SJSA1 (cell line): ENCODE results near the gene ARAF. TPM values are rescaled to one million over a fixed set of nuclear protein-coding genes. Genes with fewer than 3 reads are reported as not detected.
A peak's percentile ranks its signal among the peaks of the same experiment; 100 is the strongest.
"Not testable (repeated sequence)": the region's sequence is repeated elsewhere in the genome, so short reads cannot be mapped to it uniquely, and the experiment has no call there.

Experiments
- DNase-seq, 2 experiments: peaks; one replicate each; pipeline ENCODE4 v3.0.0-alpha.2; 2015 to 2020; ENCODE audit warnings: low spot score in 2 of 2, low read depth in 1 of 2
- H3K27ac ChIP-seq: fragments of 250-450 bp; sonication (Bioruptor Pico); 2 replicates; pipeline ENCODE4 v1.5.1; 2020; ENCODE audit warnings: mild to moderate bottlenecking, moderate library complexity
- H3K27me3 ChIP-seq: fragments of 250-450 bp; sonication (Bioruptor Pico); replicated peaks from 2 replicates; pipeline ENCODE4 v1.5.1; 2020; ENCODE audit warnings: mild to moderate bottlenecking, moderate library complexity
- H3K36me3 ChIP-seq: fragments of 250-450 bp; sonication (Bioruptor Pico); 2 replicates; pipeline ENCODE4 v1.5.1; 2020; ENCODE audit warnings: mild to moderate bottlenecking
- H3K4me1 ChIP-seq: fragments of 250-450 bp; sonication (Bioruptor Pico); replicated peaks from 2 replicates; pipeline ENCODE4 v1.6.1; 2021; ENCODE audit warnings: mild to moderate bottlenecking
- H3K4me3 ChIP-seq: fragments of 250-450 bp; sonication (Bioruptor Pico); 2 replicates; pipeline ENCODE4 v1.5.1; 2020; ENCODE audit warnings: mild to moderate bottlenecking
- H3K9me3 ChIP-seq: fragments of 250-450 bp; sonication (Bioruptor Pico); replicated peaks from 2 replicates; pipeline ENCODE4 v1.5.1; 2020; ENCODE audit warnings: mild to moderate bottlenecking
- total RNA-seq: library from RNA; depleted of rRNA; stranded (reverse); fragments of >200 nt; shearing (Covaris generic); gene quantifications from 2 replicates; pipeline ENCODE4 v1.2.3, GENCODE V29; 2014; rRNA removed

Gene ARAF
- total RNA-seq, result 29.8 and 30.1 TPM in 2 replicates

DNA sequence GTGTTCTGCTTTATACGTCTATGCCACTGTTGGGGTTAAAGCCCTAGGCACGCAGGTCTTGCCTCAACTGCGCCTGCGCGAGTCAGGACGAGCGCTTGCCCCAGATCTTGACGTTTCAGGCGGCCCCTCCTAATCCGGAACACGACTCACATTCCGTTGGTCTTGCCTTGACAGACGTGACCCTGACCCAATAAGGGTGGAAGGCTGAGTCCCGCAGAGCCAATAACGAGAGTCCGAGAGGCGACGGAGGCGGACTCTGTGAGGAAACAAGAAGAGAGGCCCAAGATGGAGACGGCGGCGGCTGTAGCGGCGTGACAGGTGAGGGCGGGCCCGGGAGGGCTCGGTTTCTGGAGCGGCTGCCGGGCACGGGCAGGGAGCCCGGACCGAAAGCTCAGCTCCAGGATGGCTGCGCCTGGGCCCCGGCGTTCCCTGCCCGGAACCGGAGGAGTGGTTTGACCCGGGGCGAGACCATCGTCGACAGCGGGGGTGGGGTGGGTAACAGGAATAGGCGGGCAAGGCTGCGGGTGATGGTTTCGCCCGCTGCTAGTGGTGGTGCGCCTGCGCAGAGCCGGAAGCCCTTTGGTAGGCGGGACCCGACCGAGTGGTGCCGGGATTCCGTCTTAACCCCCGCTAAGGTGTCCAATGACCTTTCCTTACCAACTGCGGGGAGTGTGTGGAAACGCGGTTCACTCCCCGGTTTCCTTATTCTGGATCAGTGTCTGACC is at the start of gene ARAF:
TSS of gene ARAF (plus strand) at position 272 of the 725 bp plus-strand sequence. CDS start 1,763 bp downstream, outside the sequence.
- Histone ChIP-seq H3K9me3 (no peaks in the 10 kb centered on the region), H3K27me3 (no peaks in the 10 kb centered on the region), H3K4me1 (peaks cover 23% of the 10 kb centered on the region), H3K36me3 (peaks cover 23% of the 10 kb centered on the region), H3K27ac (peak within 1 kb of the TSS; percentile 91), H3K4me3 (peak within 1 kb of the TSS; percentile 72)
- peak; percentile 94 to 98 for DNase-seq

DNA sequence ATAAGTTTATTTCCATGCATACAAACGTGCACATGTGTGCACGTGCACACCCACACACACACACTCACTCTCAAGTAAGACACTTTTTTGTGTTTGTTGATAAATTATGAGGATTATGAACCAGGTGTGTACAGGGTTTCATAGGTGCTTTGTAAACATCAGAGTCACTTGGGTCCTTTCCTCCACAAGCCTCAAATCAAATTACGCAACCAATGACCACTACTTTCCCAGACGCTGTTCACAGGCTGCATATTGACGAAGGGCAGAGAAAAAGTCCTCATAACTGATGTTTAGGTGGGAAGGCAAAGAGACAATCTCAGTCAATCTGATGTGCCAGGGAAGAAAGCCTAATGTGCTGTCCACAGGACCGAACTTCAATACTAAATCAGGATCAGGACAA is 48.6 kb upstream of the ARAF start:
- not testable (repeated sequence) for H3K9me3 ChIP-seq, H3K4me3 ChIP-seq, H3K36me3 ChIP-seq, H3K27me3 ChIP-seq, H3K27ac ChIP-seq, H3K4me1 ChIP-seq, DNase-seq

DNA sequence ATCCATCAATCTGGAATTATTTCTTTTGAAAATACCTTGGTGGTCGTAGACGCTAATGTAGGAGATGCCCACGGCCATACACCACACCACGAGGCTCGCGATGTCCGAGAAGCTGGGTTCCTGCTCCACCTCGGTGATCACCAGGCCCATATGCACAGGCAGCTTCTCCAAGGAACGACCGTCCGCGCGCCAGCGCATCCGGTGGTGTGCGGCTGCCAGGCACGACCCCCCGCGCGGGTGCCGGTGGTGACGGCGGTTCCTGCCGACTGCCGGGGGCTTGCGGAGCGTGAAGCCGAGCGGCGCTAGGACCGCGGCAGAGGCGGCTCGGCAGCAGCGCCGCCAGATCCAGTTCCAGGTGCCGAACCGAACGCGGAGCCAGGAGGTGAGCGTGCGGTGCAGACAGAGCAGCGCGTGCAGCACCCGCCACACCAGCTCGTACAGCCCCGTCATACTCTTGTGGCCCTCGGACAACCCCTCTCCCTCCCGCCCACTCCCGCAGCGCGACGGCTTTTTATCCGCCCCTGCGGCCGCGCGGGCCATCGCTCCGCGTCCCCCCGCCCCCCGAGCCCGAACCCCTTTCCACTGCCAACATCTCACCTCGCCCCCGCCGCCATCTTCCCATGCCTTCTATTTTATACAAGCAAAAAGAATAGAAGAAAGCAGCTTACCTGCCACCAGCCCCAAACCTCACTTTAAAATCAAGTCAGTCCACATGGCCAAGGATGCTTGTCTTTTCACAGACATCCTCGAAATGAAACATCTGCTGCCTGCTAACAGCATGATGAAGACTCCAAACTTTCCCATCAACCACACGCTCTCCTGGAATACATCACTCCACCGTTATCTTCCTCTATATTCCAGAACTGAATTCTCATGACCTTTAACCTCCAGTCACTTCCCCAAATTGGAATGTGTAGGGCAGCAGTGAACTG is 47.7 kb upstream of the ARAF start:
- H3K4me1 ChIP-seq, DNase-seq, H3K4me3 ChIP-seq, H3K27me3 ChIP-seq, H3K9me3 ChIP-seq, H3K27ac ChIP-seq, H3K36me3 ChIP-seq: not testable (repeated sequence)

DNA sequence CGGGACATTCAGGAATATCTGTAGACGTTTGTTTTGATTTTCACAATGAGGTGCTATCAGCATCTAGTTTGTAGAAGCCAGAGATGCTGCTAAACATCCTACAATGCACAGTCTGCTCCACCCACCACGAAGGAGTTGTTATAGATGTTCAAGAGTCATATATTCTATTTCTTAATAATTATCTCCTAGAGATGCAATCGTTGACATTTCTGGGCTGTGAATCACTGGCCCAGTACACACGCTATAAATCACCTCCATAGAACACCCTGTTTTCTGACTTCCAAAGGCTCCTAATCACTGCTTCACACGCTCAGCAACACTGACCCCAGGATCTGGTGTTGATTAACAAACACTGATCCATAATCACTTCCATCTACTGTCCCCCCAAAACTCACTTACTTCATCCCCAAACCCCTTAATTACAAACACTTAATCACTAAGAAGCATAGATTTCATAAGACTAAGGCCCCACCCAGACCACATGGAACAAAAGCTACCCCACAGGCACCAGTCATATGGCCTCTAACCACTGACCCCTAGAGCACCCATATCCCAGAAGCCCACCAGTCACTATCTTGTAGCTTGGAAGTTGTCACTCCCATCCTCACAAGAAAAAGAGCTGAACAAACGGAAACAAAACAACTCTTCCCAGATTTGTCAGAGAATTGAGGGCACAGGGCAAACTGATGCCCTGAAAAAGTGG is 46.3 kb upstream of the ARAF start:
- Histone ChIP-seq H3K9me3 (no peaks in the 10 kb centered on the region), H3K36me3 (no peaks in the 10 kb centered on the region), H3K27ac (no peak overlapping the region), H3K4me3 (no peak overlapping the region), H3K4me1 (no peaks in the 10 kb centered on the region; the same call in 1 of the 2 replicates), H3K27me3 (no peaks in the 10 kb centered on the region)
- no peak for DNase-seq

DNA sequence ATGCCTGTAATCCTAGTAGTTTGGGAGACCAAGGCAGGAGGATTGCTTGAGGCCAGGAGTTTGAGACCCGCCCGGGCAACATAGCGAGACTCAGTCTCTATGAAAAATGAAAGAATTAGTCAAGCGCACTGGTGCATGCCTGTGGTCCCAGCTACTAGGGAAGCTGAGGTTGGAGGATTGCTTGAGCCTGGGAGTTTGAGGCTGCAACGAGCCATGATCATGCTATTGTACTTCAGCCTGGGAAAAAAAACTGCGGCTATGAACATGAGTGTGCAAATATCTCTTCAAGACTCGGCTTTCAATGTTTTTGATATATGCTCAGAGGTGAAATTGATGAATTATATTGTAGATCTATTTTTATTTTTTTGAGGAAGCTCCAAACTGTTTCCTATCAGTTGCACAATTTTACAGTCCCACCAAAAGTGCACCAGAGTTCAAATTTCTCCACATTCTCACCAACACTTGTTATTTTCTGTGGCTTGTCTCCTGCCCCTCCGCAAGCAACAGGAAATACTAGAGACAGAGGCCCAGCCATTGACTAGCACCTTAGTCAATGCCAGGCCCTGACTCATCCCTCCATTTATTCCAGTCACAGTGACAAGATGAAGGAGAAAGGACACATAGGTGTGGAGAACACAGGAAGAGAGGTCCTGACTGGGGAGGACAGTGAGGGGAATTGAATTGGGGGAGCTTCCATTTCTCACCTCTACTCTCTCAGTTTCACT is 44.9 kb upstream of the ARAF start:
- DNase-seq, result no peak
- Histone ChIP-seq H3K9me3 (no peaks in the 10 kb centered on the region), H3K27ac (no peak overlapping the region), H3K36me3 (no peaks in the 10 kb centered on the region), H3K4me3 (no peak overlapping the region), H3K4me1 (no peaks in the 10 kb centered on the region; the same call in 1 of the 2 replicates), H3K27me3 (no peaks in the 10 kb centered on the region)

DNA sequence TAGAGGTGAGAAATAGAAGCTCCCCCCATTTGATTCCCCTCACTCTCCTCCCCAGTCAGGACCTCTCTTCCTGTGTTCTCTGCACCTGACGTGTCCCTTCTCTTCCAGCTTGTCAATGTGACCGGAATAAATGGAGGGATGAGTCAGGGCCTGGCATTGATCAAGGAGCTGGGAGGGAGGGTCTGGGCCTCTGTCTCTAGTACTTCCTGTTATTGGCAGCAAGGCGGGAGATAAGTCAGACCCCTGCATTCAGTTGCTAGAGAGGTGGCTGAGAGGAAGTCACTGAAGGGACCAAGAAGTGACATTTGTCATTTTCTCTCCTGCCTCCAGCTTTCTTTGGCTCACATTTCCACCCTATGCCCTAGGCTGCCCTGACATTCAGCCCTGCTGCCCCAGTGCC is 42.9 kb upstream of the ARAF start:
- H3K4me3 ChIP-seq, result no peak overlapping the region
- no peak overlapping the region for H3K27ac ChIP-seq
- H3K36me3 ChIP-seq, result no peaks in the 10 kb centered on the region
- H3K4me1 ChIP-seq, result no peaks in the 10 kb centered on the region; the same call in 1 of the 2 replicates
- H3K27me3 ChIP-seq, result no peaks in the 10 kb centered on the region
- no peaks in the 10 kb centered on the region for H3K9me3 ChIP-seq
- DNase-seq, result no peak

DNA sequence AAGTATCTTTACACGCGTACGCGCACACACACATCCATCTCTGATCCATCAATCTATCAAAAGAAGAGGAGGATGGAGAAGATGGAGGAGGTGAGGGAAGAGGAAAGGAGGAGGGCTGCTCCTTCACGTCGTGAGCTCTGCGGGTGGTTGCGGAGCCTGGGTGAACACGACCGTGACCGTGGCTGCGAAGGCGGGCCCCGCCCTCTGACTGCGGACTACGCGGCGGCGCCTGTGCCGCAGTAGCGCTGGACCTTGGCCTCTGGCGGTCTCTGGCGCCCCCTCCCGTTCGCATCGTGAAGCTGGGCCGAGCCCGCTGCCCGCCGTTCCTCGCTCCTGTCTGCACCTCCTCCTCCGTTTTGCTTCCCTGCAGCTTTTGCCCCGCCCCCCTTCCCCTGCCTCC is 37.7 kb upstream of the ARAF start:
- H3K4me3 ChIP-seq, result peak overlapping the region; percentile 38
- H3K27ac ChIP-seq, result no peak overlapping the region
- H3K4me1 ChIP-seq, result 0 out of 2 replicates have a peak, but pooled peaks cover 3% of the 10 kb centered on the region
- peak; percentile 66 to 75 for DNase-seq
- H3K36me3 ChIP-seq, result no peaks in the 10 kb centered on the region
- H3K9me3 ChIP-seq, result no peaks in the 10 kb centered on the region
- no peaks in the 10 kb centered on the region for H3K27me3 ChIP-seq

DNA sequence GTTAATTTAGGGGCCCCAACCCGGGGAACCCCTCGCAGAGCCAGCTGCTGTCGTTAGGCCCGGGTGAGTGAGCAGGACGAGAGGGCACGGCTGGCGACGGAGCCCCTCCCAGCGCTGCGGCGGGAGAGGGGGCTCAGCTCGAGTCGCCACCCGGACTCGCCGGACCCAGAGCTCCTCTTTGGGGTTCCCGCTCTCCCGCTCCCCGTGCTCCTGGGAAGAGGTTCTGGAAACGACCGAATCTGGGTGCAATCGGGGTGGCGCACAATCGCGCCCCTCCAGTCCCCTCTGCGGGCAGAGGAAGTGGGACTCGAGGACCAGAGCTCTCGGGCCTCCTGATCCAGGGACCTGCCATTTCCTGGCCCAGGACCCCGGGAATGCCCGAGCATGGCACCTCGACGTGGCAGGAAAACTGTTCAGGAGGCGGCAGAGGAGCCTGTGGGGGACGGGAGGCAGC is 37.3 kb upstream of the ARAF start:
- Histone ChIP-seq H3K36me3 (no peaks in the 10 kb centered on the region), H3K4me3 (peak overlapping the region; percentile 38), H3K27ac (no peak overlapping the region), H3K4me1 (0 out of 2 replicates have a peak, but pooled peaks cover 3% of the 10 kb centered on the region), H3K9me3 (no peaks in the 10 kb centered on the region), H3K27me3 (no peaks in the 10 kb centered on the region)
- no peak for DNase-seq

DNA sequence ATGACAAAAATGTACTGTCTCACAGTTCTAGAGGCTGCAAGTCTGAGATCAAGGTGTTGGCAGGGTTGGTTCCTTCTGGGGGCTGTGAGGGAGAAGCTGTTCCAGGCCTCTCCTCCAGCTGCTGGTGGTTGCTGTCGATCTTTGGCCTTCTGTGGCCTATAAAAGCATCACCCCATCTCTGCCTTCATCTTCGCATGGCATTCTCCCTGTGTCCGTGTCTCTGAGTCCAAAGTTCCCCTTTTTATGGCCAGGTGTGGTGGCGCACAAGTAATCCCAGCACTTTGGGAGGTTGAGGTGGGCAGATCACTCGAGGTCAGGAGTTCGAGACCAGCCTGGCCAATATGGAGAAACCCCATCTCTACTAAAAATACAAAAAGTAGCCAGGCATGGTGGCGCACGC is 31.5 kb upstream of the ARAF start:
- no peaks in the 10 kb centered on the region for H3K27me3 ChIP-seq
- H3K9me3 ChIP-seq, result no peaks in the 10 kb centered on the region
- no peak for DNase-seq
- H3K4me1 ChIP-seq, result no peaks in the 10 kb centered on the region
- no peaks in the 10 kb centered on the region for H3K36me3 ChIP-seq
- H3K4me3 ChIP-seq, result no peak overlapping the region
- H3K27ac ChIP-seq, result no peak overlapping the region

DNA sequence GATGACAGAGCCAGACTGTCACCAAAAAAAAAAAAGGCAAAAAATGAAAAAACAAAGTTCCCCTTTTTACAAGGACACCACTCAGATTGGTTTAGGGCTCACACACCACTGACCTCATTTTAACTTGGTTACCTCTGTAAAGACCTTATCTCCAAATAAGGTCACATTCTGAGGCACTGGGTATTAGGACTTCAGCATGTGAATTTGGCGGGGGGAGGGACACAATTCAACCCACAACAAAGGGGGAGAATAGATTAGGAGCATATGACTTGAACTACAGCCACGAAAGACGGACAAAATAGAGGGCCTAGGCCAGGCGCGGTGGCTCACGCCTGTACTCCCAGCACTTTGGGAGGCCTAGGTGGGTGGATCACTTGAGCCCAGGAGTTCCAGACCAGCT is 31.0 kb upstream of the ARAF start:
- DNase-seq, result no peak
- Histone ChIP-seq H3K27ac (no peak overlapping the region), H3K4me3 (no peak overlapping the region), H3K4me1 (no peaks in the 10 kb centered on the region), H3K36me3 (no peaks in the 10 kb centered on the region), H3K9me3 (no peaks in the 10 kb centered on the region), H3K27me3 (no peaks in the 10 kb centered on the region)

DNA sequence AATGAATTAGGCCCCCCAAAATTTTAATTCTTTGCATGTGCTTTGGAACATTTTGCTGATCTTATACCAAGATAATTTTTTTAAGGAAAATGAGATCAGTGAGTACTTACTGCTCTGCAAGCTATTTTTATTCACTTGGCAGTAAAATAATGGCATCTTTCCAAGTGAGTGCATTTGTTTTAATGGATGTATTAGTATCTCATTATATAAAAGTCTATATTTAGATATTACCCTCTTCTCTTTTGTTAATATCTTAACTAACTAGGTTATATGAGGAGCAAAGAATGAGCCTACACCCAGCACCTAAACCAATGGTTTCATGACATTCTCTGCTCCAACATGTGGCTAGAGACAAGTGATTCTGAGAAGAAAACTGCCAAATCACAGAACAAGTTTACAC is 21.1 kb upstream of the ARAF start:
- peaks cover 3% of the 10 kb centered on the region for H3K4me1 ChIP-seq
- H3K36me3 ChIP-seq, result no peaks in the 10 kb centered on the region
- no peak overlapping the region for H3K4me3 ChIP-seq
- no peak for DNase-seq
- no peaks in the 10 kb centered on the region for H3K27me3 ChIP-seq
- H3K27ac ChIP-seq, result no peak overlapping the region
- H3K9me3 ChIP-seq, result no peaks in the 10 kb centered on the region

DNA sequence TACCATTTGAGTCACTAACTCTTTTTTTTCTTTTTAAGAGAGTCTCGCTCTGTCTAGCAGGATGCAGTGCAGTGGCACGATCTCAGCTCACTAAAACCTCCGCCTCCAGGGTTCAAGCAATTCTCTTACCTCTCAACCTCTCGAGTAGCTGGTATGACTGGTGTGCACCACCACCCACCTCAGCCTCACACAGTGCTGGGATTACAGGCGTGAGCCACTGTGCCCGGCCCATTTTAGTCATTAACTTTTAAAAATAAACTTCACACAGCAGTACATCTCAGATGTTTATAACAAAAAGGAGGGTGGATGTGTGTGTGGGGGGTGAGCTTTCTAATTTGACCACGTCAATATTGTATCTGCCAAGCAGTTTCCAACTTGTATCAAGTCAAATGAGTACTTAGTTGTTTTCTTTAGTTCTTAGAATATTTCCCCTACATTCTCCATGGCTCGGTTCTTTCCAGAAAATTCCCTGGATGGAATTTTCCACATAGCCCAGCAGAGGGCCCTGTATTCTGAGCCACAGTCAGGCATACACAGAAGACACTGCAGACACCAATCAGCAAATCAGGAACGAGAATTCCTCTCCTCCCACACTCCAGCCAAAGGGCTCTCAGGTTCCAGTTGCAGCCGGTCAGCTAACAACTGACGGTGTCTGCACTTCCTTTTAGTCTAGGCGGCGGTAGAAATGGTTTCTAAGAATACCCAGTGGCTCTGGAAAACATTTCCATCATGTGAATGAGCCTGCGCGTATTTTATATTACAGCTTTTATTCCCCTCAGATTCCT is 20.1 kb upstream of the ARAF start:
- Histone ChIP-seq H3K36me3 (no peaks in the 10 kb centered on the region), H3K9me3 (no peaks in the 10 kb centered on the region), H3K4me1 (peaks cover 3% of the 10 kb centered on the region), H3K27me3 (no peaks in the 10 kb centered on the region), H3K27ac (0 out of 2 replicates have a peak overlapping the region, but pooled peaks have one; percentile 18), H3K4me3 (no peak overlapping the region)
- peak; percentile 72 to 77 for DNase-seq
